GM12891 (cell line): ENCODE measurements around the gene PTPN7.

Source experiments
- POLR2A ChIP-seq: IDR thresholded peaks from 2 replicates; pipeline ENCODE4 v1.6.1; 2011; ENCODE audit warnings: low read depth, low read length, control low read depth
- POLR2AphosphoS5 ChIP-seq: IDR thresholded peaks from 2 replicates; pipeline ENCODE4 v1.6.1; 2011; ENCODE audit warnings: low read depth, low read length, control low read depth
- SPI1 ChIP-seq: IDR thresholded peaks from 2 replicates; pipeline ENCODE4 v1.6.1; 2011; ENCODE audit warnings: low read depth, low read length, control low read depth
- TAF1 ChIP-seq: IDR thresholded peaks from 2 replicates; pipeline ENCODE4 v1.6.1; 2011; ENCODE audit warnings: low read depth, low read length, control low read depth

DNA sequence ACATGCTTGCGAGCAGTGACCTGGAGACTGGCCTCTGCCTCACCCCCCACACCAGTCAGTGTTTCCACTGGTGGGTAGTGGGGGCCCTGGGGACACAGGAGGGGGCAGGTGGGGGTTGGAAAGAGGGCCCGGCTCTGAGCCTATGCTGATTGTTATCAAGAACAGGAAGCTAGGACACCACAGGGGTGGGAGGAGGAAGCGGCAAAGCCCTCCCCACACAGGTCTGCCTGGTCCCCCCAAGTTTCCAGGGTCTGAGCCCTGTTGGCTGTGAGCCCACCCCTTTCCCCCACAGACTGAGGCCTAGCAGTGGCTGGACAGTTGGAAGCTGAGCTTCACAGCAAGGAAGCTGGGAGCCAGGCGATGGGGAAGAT, 1.6 kb upstream of the PTPN7 start:
- TF ChIP-seq POLR2A (no peak), POLR2AphosphoS5 (no peak), TAF1 (no peak), SPI1 (peak; percentile 32; the same call in 1 of the 2 replicates)
